GM12891 (cell line): Measurements from ENCODE around the gene DOK3.

Source experiments
- POLR2A ChIP-seq: IDR thresholded peaks from 2 replicates; pipeline ENCODE4 v1.6.1; 2011; ENCODE audit warnings: low read depth, low read length, control low read depth
- POLR2AphosphoS5 ChIP-seq: IDR thresholded peaks from 2 replicates; pipeline ENCODE4 v1.6.1; 2011; ENCODE audit warnings: low read depth, low read length, control low read depth
- SPI1 ChIP-seq: IDR thresholded peaks from 2 replicates; pipeline ENCODE4 v1.6.1; 2011; ENCODE audit warnings: low read depth, low read length, control low read depth
- TAF1 ChIP-seq: IDR thresholded peaks from 2 replicates; pipeline ENCODE4 v1.6.1; 2011; ENCODE audit warnings: low read depth, low read length, control low read depth

- TF ChIP-seq POLR2A (0 out of 2 replicates have a peak, but pooled peaks have one; percentile 15), POLR2AphosphoS5 (no peak), TAF1 (no peak), SPI1 (no peak)
These were observed 4.6 kb downstream of the DOK3 start for GRCh38 chr5:177505075-177505474.
